ENCODE data around the gene HCN3. TPM values are rescaled to one million over a fixed set of nuclear protein-coding genes. Genes with fewer than 3 reads are reported as not detected.

Gene HCN3
- total and polyA plus RNA-seq, 2 of the 13 experiments (the other 11 are each of a cell fraction or from before 2014, with no cell fraction given), result 2.4 to 10.2 TPM

DNA sequence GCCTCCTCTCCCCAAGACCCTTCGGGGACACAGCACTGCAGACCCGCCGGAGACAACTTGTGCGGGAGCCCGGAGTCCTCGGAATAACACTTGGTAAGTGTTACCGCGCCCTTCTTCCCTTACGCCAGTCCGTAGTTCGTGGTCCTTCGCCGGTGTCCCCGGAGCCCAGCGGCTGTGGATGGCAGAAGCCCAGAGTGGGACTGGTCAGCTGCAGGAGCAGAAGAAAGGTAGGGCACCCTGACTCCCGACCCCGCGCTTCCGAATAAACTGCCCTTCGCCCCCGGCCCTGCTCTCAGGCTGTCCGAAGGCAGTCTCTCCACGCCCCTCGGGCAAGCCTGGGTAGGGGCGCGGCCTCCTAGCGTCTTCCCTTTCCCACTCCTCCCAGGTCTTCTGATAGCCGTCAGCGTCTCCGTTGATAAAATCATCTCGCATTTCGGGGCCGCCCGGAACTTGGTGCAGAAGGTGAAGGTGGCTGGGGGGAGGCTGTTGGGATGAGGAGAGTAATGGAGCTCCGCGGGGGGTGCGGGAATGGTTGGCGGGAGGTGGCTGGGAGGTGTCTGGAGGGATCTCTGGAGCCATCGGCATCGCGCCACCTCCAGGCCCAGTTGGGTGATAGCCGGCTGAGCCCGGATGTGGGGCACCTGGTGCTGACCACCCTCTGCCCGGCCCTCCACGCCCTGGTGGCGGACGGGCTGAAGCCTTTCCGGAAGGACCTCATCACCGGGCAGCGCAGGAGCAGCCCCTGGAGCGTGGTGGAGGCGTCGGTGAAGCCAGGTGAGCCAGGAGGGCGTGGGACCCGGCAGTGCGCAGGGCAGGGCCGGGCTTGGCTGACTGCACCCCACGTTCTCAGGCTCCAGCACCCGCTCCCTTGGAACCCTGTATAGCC lies 47.7 kb downstream of the HCN3 start (continued):
- TF ChIP-seq, protein P1, sequence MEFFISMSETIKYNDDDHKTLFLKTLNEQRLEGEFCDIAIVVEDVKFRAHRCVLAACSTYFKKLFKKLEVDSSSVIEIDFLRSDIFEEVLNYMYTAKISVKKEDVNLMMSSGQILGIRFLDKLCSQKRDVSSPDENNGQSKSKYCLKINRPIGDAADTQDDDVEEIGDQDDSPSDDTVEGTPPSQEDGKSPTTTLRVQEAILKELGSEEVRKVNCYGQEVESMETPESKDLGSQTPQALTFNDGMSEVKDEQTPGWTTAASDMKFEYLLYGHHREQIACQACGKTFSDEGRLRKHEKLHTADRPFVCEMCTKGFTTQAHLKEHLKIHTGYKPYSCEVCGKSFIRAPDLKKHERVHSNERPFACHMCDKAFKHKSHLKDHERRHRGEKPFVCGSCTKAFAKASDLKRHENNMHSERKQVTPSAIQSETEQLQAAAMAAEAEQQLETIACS (CRISPR knock-in tag; IDR thresholded peaks at IDR 0.05), result 0 out of 2 replicates have a peak, but pooled peaks have one; percentile 34
- TF ChIP-seq, protein P2, sequence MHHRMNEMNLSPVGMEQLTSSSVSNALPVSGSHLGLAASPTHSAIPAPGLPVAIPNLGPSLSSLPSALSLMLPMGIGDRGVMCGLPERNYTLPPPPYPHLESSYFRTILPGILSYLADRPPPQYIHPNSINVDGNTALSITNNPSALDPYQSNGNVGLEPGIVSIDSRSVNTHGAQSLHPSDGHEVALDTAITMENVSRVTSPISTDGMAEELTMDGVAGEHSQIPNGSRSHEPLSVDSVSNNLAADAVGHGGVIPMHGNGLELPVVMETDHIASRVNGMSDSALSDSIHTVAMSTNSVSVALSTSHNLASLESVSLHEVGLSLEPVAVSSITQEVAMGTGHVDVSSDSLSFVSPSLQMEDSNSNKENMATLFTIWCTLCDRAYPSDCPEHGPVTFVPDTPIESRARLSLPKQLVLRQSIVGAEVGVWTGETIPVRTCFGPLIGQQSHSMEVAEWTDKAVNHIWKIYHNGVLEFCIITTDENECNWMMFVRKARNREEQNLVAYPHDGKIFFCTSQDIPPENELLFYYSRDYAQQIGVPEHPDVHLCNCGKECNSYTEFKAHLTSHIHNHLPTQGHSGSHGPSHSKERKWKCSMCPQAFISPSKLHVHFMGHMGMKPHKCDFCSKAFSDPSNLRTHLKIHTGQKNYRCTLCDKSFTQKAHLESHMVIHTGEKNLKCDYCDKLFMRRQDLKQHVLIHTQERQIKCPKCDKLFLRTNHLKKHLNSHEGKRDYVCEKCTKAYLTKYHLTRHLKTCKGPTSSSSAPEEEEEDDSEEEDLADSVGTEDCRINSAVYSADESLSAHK (CRISPR knock-in tag; IDR thresholded peaks at IDR 0.05; ENCODE audit: borderline replicate concordance), result no peak
- TF ChIP-seq MAF1 (CRISPR knock-in tag; IDR thresholded peaks at IDR 0.05; ENCODE audit: borderline replicate concordance), result no peak
- no peak for TF ChIP-seq ZNF749 (CRISPR knock-in tag; IDR thresholded peaks at IDR 0.05; ENCODE audit: borderline replicate concordance)
- TF ChIP-seq KLF12 (CRISPR knock-in tag; IDR thresholded peaks at IDR 0.05; ENCODE audit: borderline replicate concordance), result no peak
- TF ChIP-seq ZNF737 (CRISPR knock-in tag; IDR thresholded peaks at IDR 0.05; ENCODE audit: borderline replicate concordance), result no peak
- TF ChIP-seq ZNF781 (CRISPR knock-in tag; IDR thresholded peaks at IDR 0.05; ENCODE audit: borderline replicate concordance, not compliant biosample characterization), result no peak
- TF ChIP-seq ZC3H4 (CRISPR knock-in tag; IDR thresholded peaks at IDR 0.05; ENCODE audit: borderline replicate concordance), result no peak
- TF ChIP-seq ZNF20 (CRISPR knock-in tag; IDR thresholded peaks at IDR 0.05), result 0 out of 2 replicates have a peak, but pooled peaks have one; percentile 27
- no peak for TF ChIP-seq RARG (CRISPR knock-in tag; IDR thresholded peaks at IDR 0.05; ENCODE audit: low read depth)
- TF ChIP-seq, protein P3, sequence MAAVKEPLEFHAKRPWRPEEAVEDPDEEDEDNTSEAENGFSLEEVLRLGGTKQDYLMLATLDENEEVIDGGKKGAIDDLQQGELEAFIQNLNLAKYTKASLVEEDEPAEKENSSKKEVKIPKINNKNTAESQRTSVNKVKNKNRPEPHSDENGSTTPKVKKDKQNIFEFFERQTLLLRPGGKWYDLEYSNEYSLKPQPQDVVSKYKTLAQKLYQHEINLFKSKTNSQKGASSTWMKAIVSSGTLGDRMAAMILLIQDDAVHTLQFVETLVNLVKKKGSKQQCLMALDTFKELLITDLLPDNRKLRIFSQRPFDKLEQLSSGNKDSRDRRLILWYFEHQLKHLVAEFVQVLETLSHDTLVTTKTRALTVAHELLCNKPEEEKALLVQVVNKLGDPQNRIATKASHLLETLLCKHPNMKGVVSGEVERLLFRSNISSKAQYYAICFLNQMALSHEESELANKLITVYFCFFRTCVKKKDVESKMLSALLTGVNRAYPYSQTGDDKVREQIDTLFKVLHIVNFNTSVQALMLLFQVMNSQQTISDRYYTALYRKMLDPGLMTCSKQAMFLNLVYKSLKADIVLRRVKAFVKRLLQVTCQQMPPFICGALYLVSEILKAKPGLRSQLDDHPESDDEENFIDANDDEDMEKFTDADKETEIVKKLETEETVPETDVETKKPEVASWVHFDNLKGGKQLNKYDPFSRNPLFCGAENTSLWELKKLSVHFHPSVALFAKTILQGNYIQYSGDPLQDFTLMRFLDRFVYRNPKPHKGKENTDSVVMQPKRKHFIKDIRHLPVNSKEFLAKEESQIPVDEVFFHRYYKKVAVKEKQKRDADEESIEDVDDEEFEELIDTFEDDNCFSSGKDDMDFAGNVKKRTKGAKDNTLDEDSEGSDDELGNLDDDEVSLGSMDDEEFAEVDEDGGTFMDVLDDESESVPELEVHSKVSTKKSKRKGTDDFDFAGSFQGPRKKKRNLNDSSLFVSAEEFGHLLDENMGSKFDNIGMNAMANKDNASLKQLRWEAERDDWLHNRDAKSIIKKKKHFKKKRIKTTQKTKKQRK (IDR thresholded peaks at IDR 0.05; ENCODE audit: low read length), result no peak
- TF ChIP-seq, protein P4, sequence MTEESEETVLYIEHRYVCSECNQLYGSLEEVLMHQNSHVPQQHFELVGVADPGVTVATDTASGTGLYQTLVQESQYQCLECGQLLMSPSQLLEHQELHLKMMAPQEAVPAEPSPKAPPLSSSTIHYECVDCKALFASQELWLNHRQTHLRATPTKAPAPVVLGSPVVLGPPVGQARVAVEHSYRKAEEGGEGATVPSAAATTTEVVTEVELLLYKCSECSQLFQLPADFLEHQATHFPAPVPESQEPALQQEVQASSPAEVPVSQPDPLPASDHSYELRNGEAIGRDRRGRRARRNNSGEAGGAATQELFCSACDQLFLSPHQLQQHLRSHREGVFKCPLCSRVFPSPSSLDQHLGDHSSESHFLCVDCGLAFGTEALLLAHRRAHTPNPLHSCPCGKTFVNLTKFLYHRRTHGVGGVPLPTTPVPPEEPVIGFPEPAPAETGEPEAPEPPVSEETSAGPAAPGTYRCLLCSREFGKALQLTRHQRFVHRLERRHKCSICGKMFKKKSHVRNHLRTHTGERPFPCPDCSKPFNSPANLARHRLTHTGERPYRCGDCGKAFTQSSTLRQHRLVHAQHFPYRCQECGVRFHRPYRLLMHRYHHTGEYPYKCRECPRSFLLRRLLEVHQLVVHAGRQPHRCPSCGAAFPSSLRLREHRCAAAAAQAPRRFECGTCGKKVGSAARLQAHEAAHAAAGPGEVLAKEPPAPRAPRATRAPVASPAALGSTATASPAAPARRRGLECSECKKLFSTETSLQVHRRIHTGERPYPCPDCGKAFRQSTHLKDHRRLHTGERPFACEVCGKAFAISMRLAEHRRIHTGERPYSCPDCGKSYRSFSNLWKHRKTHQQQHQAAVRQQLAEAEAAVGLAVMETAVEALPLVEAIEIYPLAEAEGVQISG (CRISPR knock-in tag; IDR thresholded peaks at IDR 0.05), result no peak
- TF ChIP-seq ZNF3 (CRISPR knock-in tag; IDR thresholded peaks at IDR 0.05), result no peak
- TF ChIP-seq MXI1 (IDR thresholded peaks at IDR 0.05; ENCODE audit: borderline replicate concordance, low read depth, low read length), result no peak; the same call in 2 of the 3 replicates
- TF ChIP-seq ZNF337 (CRISPR knock-in tag; IDR thresholded peaks at IDR 0.05; ENCODE audit: borderline replicate concordance, low read depth), result no peak
